ENCODE measurements around the gene NEU2.
"Not testable (repeated sequence)": the region's sequence is repeated elsewhere in the genome, so short reads cannot be mapped to it uniquely, and the experiment has no call there.

NEU2 gene

GRCh38 chr2:233047667-233048066 is 15.2 kb downstream of the NEU2 start:
- DNase-seq (ENCODE audit: low read depth) = no peak
- H3K4me3 ChIP-seq (ENCODE audit: low read depth, low read length) = no peak overlapping the region
- no peak for TF ChIP-seq MYC (IDR thresholded peaks at IDR 0.05; ENCODE audit: low read depth, low read length)
- no peak for TF ChIP-seq CTCF (IDR thresholded peaks at IDR 0.05; ENCODE audit: low read depth, low read length)
- TF ChIP-seq, protein P1, sequence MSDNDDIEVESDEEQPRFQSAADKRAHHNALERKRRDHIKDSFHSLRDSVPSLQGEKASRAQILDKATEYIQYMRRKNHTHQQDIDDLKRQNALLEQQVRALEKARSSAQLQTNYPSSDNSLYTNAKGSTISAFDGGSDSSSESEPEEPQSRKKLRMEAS (IDR thresholded peaks at IDR 0.05; ENCODE audit: low read depth, low read length) = no peak
- no peak for TF ChIP-seq POLR2A (IDR thresholded peaks at IDR 0.05; ENCODE audit: extremely low read depth, insufficient read length)

DNA sequence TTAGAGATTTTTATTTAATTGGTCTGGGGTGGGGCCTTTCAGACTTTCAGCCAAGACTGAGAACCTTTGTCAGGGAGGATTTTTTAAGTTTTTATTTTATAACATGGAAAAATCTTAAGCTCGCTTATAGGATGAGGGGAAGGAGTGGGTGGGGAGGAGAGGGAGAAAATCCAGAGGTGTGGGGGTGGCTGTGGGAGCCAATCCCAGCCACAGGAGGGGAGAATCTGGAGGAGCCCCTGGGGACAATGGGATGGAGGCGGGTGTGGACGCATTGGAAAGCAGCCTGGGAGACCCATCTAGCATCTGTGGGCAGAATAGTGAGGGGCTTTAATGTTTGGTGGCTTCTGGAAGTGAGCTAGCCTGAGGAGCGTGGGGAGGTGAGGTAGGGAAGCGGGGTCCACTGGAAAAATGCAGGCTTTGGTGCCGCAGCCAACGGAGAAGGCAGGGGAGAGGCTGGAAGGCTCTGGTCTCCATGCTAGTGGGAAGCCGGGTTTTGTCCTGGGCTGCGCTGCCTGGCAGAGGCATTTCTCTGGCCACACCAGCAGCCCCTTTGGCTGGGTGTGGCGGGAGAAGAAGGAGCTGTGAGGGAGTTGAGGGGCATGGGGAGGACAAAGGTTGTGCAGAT is 16.2 kb downstream of the NEU2 start:
- no peak overlapping the region for H3K4me3 ChIP-seq (ENCODE audit: low read depth, low read length)
- TF ChIP-seq POLR2A (IDR thresholded peaks at IDR 0.05; ENCODE audit: extremely low read depth, insufficient read length) = no peak
- no peak for TF ChIP-seq MYC (IDR thresholded peaks at IDR 0.05; ENCODE audit: low read depth, low read length)
- TF ChIP-seq, protein P1 (IDR thresholded peaks at IDR 0.05; ENCODE audit: low read depth, low read length) = no peak
- TF ChIP-seq CTCF (IDR thresholded peaks at IDR 0.05; ENCODE audit: low read depth, low read length) = no peak
- DNase-seq (ENCODE audit: low read depth) = no peak

- DNase-seq (ENCODE audit: low read depth) = no peak
- H3K4me3 ChIP-seq (ENCODE audit: low read depth, low read length) = no peak overlapping the region
- TF ChIP-seq CTCF (IDR thresholded peaks at IDR 0.05; ENCODE audit: low read depth, low read length) (no peak), MYC (IDR thresholded peaks at IDR 0.05; ENCODE audit: low read depth, low read length) (no peak), POLR2A (IDR thresholded peaks at IDR 0.05; ENCODE audit: extremely low read depth, insufficient read length) (no peak)
- TF ChIP-seq, protein P1 (IDR thresholded peaks at IDR 0.05; ENCODE audit: low read depth, low read length) = no peak
These were observed 16.8 kb downstream of the NEU2 start for GRCh38 chr2:233049194-233049761.

GRCh38 chr2:233051241-233052149 is 19.0 kb downstream of the NEU2 start:
- DNase-seq (ENCODE audit: low read depth) = peak; percentile 33
- TF ChIP-seq POLR2A (IDR thresholded peaks at IDR 0.05; ENCODE audit: extremely low read depth, insufficient read length) = no peak
- TF ChIP-seq CTCF (IDR thresholded peaks at IDR 0.05; ENCODE audit: low read depth, low read length) = no peak
- TF ChIP-seq, protein P1 (IDR thresholded peaks at IDR 0.05; ENCODE audit: low read depth, low read length) = no peak
- no peak for TF ChIP-seq MYC (IDR thresholded peaks at IDR 0.05; ENCODE audit: low read depth, low read length)
- H3K4me3 ChIP-seq (ENCODE audit: low read depth, low read length) = no peak overlapping the region

DNA sequence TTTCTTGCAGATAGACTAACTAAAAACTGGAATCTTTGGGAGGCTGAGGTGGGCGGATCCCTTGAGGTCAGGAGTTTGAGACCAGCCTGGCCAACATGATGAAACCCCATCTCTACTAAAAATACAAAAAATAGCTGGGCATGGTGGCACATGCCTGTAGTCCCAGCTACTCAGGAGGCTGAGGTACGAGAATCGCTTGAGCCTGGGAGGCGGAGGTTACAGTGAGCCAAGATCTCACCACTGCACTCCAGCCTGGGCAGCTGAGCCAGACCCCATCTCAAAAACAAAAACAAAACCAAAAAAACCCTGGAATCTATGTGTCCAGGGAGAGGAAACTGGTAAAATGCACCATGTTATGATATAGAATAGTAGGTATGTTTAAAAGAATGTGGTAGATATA is 20.0 kb downstream of the NEU2 start:
- not testable (repeated sequence) for H3K4me3 ChIP-seq (ENCODE audit: low read depth, low read length); DNase-seq (ENCODE audit: low read depth)

Measured in NB4 (cell line).